Measurements from ENCODE around the gene F2RL3.

The F2RL3 gene

GRCh38 chr19:16888629-16889365 lies at the start of gene F2RL3:
Gene F2RL3 (plus strand): TSS chr19:16888999. CDS start chr19:16889190, 191 bp downstream.
- DNase-seq (ENCODE audit: low read depth), result no peak

GRCh38 chr19:16841391-16841926 lies 47.3 kb upstream of the F2RL3 start:
- DNase-seq (ENCODE audit: low read depth), result no peak

- no peak for DNase-seq (ENCODE audit: low read depth)
These were observed 41.9 kb upstream of the F2RL3 start for GRCh38 chr19:16846901-16847300.

GRCh38 chr19:16847430-16847829 lies 41.4 kb upstream of the F2RL3 start:
- no peak for DNase-seq (ENCODE audit: low read depth)

GRCh38 chr19:16849168-16849567 lies 39.6 kb upstream of the F2RL3 start:
- no peak for DNase-seq (ENCODE audit: low read depth)

- no peak for DNase-seq (ENCODE audit: low read depth)
These were observed 38.7 kb upstream of the F2RL3 start for GRCh38 chr19:16850133-16850532.

- DNase-seq (ENCODE audit: low read depth), result no peak
These were observed 37.6 kb upstream of the F2RL3 start for GRCh38 chr19:16851031-16851712.

- DNase-seq (ENCODE audit: low read depth), result no peak
These were observed 35.7 kb upstream of the F2RL3 start for GRCh38 chr19:16853066-16853465.

GRCh38 chr19:16856091-16856490 lies 32.7 kb upstream of the F2RL3 start:
- no peak for DNase-seq (ENCODE audit: low read depth)

GRCh38 chr19:16859626-16860025 lies 29.2 kb upstream of the F2RL3 start:
- no peak for DNase-seq (ENCODE audit: low read depth)

- no peak for DNase-seq (ENCODE audit: low read depth)
These were observed 28.7 kb upstream of the F2RL3 start for GRCh38 chr19:16860118-16860517.

GRCh38 chr19:16861011-16861410 lies 27.8 kb upstream of the F2RL3 start:
- DNase-seq (ENCODE audit: low read depth), result no peak

- no peak for DNase-seq (ENCODE audit: low read depth)
These were observed 27.0 kb upstream of the F2RL3 start for GRCh38 chr19:16861834-16862233.

- DNase-seq (ENCODE audit: low read depth), result no peak
These were observed 25.9 kb upstream of the F2RL3 start for GRCh38 chr19:16862826-16863415.

GRCh38 chr19:16867211-16867610 lies 21.6 kb upstream of the F2RL3 start:
- no peak for DNase-seq (ENCODE audit: low read depth)

- DNase-seq (ENCODE audit: low read depth), result no peak
These were observed 20.2 kb upstream of the F2RL3 start for GRCh38 chr19:16868423-16869130.

GRCh38 chr19:16869331-16869972 lies 19.3 kb upstream of the F2RL3 start:
- no peak for DNase-seq (ENCODE audit: low read depth)

GRCh38 chr19:16871871-16872270 lies 16.9 kb upstream of the F2RL3 start:
- no peak for DNase-seq (ENCODE audit: low read depth)

- DNase-seq (ENCODE audit: low read depth), result no peak
These were observed 16.1 kb upstream of the F2RL3 start for GRCh38 chr19:16872728-16873127.

- no peak for DNase-seq (ENCODE audit: low read depth)
These were observed 15.2 kb upstream of the F2RL3 start for GRCh38 chr19:16873594-16873993.

GRCh38 chr19:16874250-16874977 lies 14.4 kb upstream of the F2RL3 start:
- DNase-seq (ENCODE audit: low read depth), result no peak
